Ovary (tissue), 3 donors: ENCODE measurements around the gene G6PC1.

ENCODE experiments used
- CTCF ChIP-seq, 3 donors: fragments of 450-650 bp in 2 of 3; fragments of 200-600 bp in 1 of 3; IDR thresholded peaks; one replicate each; pipeline versions ENCODE4 v1.5.1 to v1.8.0; 2016 to 2022; ENCODE audit warnings: antibody characterized with exemption in 3 of 3, mild to moderate bottlenecking in 1 of 3
- POLR2A ChIP-seq: fragments of 450-650 bp; IDR thresholded peaks from one replicate; pipeline ENCODE4 v1.6.1; 2017; ENCODE audit warnings: antibody characterized with exemption, mild to moderate bottlenecking, moderate library complexity
- donor health status: DM: no; HTN: no; CAD: no.

- TF ChIP-seq CTCF (IDR thresholded peaks at IDR 0.05) (no peak), POLR2A (no peak)
Observed at GRCh38 chr17:42857389-42857788, 43.2 kb upstream of the G6PC1 start.
